SK-N-SH treated with all-trans-retinoic acid at 6 μM for 48 hours (cell line): ENCODE measurements around the gene SOCS1.

Source experiments
- ATAC-seq: fragments of 200-7000 bp; cut with Tn5 transposase; 3 replicates; pipeline ENCODE4 v1.9.1; 2020; ENCODE audit warnings: mild to moderate bottlenecking, moderate library complexity
- ARNTL ChIP-seq: fragments of 450-650 bp; formaldehyde crosslinking; IDR thresholded peaks from 2 replicates; pipeline ENCODE4 v1.5.0; 2020; ENCODE audit warnings: low read depth, mild to moderate bottlenecking, moderate library complexity, borderline replicate concordance
- BACH2 ChIP-seq: fragments of 250-450 bp; sonication (Bioruptor Pico); IDR thresholded peaks from 2 replicates; pipeline ENCODE4 v1.9.0; 2021; ENCODE audit warnings: mild to moderate bottlenecking, borderline replicate concordance
- CREB5 ChIP-seq: fragments of 250-450 bp; sonication (Bioruptor Pico); IDR thresholded peaks from 2 replicates; pipeline ENCODE4 v1.5.1; 2020; ENCODE audit warnings: low read depth, mild to moderate bottlenecking, moderate library complexity
- CSDC2 ChIP-seq: fragments of 250-450 bp; sonication (Bioruptor Pico); IDR thresholded peaks from 2 replicates; pipeline ENCODE4 v1.5.0; 2020; ENCODE audit warnings: mild to moderate bottlenecking, moderate library complexity
- ESRRG ChIP-seq: fragments of 250-450 bp; sonication (Bioruptor Pico); IDR thresholded peaks from 2 replicates; pipeline ENCODE4 v1.6.1; 2021; ENCODE audit warnings: mild to moderate bottlenecking
- ISL1 ChIP-seq: fragments of 250-450 bp; sonication (Bioruptor Pico); IDR thresholded peaks from 2 replicates; pipeline ENCODE4 v2.1.2; 2022; ENCODE audit warnings: mild to moderate bottlenecking, moderate library complexity
- PATZ1 ChIP-seq: fragments of 250-450 bp; sonication (Bioruptor Pico); IDR thresholded peaks from 2 replicates; pipeline ENCODE4 v1.8.0; 2020; ENCODE audit warnings: mild to moderate bottlenecking, moderate library complexity, borderline replicate concordance
- PPARA ChIP-seq: fragments of 250-450 bp; sonication (Bioruptor Pico); IDR thresholded peaks from 2 replicates; pipeline ENCODE4 v1.5.0; 2020; ENCODE audit warnings: mild to moderate bottlenecking, borderline replicate concordance
- ZFP30 ChIP-seq: fragments of 450-650 bp; formaldehyde crosslinking; IDR thresholded peaks from 2 replicates; pipeline ENCODE4 v1.5.0; 2022; ENCODE audit warnings: mild to moderate bottlenecking, moderate library complexity
- ZNF565 ChIP-seq: fragments of 450-650 bp; formaldehyde crosslinking; conservative IDR thresholded peaks from 2 replicates; pipeline ENCODE4 v1.5.0; 2020; ENCODE audit warnings: low read depth, mild to moderate bottlenecking, moderate library complexity

The SOCS1 gene

GRCh38 chr16:11205754-11206581 lies 50.0 kb downstream of the SOCS1 start:
- peak; percentile 20; the same call in 2 of the 3 replicates for ATAC-seq
- no peak for TF ChIP-seq PPARA (CRISPR knock-in tag)
- TF ChIP-seq ZFP30: no peak
- no peak for TF ChIP-seq PATZ1
- no peak for TF ChIP-seq ESRRG (CRISPR knock-in tag)
- no peak for TF ChIP-seq ZNF565
- no peak for TF ChIP-seq ARNTL (CRISPR knock-in tag)
- no peak for TF ChIP-seq CSDC2 (CRISPR knock-in tag)

- TF ChIP-seq ARNTL (CRISPR knock-in tag) (no peak), ESRRG (CRISPR knock-in tag) (no peak)
- ATAC-seq: no peak
These were observed 50.8 kb downstream of the SOCS1 start for GRCh38 chr16:11205065-11205699.

- ATAC-seq: no peak
- TF ChIP-seq ISL1: no peak
- TF ChIP-seq BACH2 (CRISPR knock-in tag): no peak
- no peak for TF ChIP-seq ESRRG (CRISPR knock-in tag)
- no peak for TF ChIP-seq PATZ1
- TF ChIP-seq CSDC2 (CRISPR knock-in tag): no peak
- TF ChIP-seq CREB5: no peak
These were observed 51.4 kb downstream of the SOCS1 start for GRCh38 chr16:11204513-11205047.
